ENCODE data around the gene LUM.

DNA sequence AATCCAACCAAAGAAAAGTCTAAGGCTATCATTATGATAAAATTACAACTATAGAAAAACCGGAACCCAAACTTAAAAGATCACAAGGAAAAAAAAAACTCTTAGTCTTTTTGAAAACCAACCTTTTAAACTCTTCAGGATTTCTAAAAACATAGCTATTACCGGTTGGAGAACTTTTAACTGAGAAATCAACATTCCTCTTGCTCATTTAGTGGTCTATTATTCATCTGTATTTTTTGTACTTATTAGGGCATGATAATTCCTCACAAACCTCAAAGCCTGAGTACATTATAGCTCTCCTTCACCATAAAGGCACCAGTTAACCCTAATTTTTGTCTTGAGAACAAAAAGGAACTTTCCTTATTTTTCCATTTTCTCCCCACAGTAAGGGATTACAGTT, 10.4 kb downstream of the LUM start:
- TF ChIP-seq EZH2 (IDR thresholded peaks at IDR 0.05; ENCODE audit: low read depth, unreplicated experiment) (no peak), CTCF (conservative IDR thresholded peaks at IDR 0.05; ENCODE audit: low read depth in 2 of 2) (no peak), JUNB (IDR thresholded peaks at IDR 0.05; ENCODE audit: unreplicated experiment) (no peak), CREB1 (CRISPR knock-in tag; IDR thresholded peaks at IDR 0.05; ENCODE audit: low read depth) (no peak), POLR2AphosphoS5 (IDR thresholded peaks at IDR 0.05; ENCODE audit: low read depth) (no peak), EZH2phosphoT487 (IDR thresholded peaks at IDR 0.05; ENCODE audit: unreplicated experiment) (no peak), ETS1 (IDR thresholded peaks at IDR 0.05) (no peak), ZNF331 (CRISPR knock-in tag; IDR thresholded peaks at IDR 0.05; ENCODE audit: low read depth) (no peak), NANOG (IDR thresholded peaks at IDR 0.05; ENCODE audit: borderline replicate concordance) (no peak)
- TF ChIP-seq, protein P1, sequence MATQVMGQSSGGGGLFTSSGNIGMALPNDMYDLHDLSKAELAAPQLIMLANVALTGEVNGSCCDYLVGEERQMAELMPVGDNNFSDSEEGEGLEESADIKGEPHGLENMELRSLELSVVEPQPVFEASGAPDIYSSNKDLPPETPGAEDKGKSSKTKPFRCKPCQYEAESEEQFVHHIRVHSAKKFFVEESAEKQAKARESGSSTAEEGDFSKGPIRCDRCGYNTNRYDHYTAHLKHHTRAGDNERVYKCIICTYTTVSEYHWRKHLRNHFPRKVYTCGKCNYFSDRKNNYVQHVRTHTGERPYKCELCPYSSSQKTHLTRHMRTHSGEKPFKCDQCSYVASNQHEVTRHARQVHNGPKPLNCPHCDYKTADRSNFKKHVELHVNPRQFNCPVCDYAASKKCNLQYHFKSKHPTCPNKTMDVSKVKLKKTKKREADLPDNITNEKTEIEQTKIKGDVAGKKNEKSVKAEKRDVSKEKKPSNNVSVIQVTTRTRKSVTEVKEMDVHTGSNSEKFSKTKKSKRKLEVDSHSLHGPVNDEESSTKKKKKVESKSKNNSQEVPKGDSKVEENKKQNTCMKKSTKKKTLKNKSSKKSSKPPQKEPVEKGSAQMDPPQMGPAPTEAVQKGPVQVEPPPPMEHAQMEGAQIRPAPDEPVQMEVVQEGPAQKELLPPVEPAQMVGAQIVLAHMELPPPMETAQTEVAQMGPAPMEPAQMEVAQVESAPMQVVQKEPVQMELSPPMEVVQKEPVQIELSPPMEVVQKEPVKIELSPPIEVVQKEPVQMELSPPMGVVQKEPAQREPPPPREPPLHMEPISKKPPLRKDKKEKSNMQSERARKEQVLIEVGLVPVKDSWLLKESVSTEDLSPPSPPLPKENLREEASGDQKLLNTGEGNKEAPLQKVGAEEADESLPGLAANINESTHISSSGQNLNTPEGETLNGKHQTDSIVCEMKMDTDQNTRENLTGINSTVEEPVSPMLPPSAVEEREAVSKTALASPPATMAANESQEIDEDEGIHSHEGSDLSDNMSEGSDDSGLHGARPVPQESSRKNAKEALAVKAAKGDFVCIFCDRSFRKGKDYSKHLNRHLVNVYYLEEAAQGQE (IDR thresholded peaks at IDR 0.05; ENCODE audit: unreplicated experiment): no peak
- TF ChIP-seq, protein P2, sequence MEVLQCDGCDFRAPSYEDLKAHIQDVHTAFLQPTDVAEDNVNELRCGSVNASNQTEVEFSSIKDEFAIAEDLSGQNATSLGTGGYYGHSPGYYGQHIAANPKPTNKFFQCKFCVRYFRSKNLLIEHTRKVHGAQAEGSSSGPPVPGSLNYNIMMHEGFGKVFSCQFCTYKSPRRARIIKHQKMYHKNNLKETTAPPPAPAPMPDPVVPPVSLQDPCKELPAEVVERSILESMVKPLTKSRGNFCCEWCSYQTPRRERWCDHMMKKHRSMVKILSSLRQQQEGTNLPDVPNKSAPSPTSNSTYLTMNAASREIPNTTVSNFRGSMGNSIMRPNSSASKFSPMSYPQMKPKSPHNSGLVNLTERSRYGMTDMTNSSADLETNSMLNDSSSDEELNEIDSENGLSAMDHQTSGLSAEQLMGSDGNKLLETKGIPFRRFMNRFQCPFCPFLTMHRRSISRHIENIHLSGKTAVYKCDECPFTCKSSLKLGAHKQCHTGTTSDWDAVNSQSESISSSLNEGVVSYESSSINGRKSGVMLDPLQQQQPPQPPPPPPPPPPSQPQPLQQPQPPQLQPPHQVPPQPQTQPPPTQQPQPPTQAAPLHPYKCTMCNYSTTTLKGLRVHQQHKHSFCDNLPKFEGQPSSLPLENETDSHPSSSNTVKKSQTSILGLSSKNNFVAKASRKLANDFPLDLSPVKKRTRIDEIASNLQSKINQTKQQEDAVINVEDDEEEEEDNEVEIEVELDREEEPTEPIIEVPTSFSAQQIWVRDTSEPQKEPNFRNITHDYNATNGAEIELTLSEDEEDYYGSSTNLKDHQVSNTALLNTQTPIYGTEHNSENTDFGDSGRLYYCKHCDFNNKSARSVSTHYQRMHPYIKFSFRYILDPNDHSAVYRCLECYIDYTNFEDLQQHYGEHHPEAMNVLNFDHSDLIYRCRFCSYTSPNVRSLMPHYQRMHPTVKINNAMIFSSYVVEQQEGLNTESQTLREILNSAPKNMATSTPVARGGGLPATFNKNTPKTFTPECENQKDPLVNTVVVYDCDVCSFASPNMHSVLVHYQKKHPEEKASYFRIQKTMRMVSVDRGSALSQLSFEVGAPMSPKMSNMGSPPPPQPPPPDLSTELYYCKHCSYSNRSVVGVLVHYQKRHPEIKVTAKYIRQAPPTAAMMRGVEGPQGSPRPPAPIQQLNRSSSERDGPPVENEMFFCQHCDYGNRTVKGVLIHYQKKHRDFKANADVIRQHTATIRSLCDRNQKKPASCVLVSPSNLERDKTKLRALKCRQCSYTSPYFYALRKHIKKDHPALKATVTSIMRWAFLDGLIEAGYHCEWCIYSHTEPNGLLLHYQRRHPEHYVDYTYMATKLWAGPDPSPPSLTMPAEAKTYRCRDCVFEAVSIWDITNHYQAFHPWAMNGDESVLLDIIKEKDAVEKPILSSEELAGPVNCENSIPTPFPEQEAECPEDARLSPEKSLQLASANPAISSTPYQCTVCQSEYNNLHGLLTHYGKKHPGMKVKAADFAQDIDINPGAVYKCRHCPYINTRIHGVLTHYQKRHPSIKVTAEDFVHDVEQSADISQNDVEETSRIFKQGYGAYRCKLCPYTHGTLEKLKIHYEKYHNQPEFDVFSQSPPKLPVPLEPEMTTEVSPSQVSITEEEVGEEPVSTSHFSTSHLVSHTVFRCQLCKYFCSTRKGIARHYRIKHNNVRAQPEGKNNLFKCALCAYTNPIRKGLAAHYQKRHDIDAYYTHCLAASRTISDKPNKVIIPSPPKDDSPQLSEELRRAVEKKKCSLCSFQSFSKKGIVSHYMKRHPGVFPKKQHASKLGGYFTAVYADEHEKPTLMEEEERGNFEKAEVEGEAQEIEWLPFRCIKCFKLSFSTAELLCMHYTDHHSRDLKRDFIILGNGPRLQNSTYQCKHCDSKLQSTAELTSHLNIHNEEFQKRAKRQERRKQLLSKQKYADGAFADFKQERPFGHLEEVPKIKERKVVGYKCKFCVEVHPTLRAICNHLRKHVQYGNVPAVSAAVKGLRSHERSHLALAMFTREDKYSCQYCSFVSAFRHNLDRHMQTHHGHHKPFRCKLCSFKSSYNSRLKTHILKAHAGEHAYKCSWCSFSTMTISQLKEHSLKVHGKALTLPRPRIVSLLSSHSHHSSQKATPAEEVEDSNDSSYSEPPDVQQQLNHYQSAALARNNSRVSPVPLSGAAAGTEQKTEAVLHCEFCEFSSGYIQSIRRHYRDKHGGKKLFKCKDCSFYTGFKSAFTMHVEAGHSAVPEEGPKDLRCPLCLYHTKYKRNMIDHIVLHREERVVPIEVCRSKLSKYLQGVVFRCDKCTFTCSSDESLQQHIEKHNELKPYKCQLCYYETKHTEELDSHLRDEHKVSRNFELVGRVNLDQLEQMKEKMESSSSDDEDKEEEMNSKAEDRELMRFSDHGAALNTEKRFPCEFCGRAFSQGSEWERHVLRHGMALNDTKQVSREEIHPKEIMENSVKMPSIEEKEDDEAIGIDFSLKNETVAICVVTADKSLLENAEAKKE (CRISPR knock-in tag; IDR thresholded peaks at IDR 0.05): no peak

All from GM23338 (cell line).